C1 segment of cervical spinal cord (tissue), 14 donors: Measurements from ENCODE around the gene LIFR.
A peak's percentile ranks its signal among the peaks of the same experiment; 100 is the strongest.

Source experiments
- DNase-seq, 14 donors: peaks; one replicate each; lab custom pipeline; 2025; lab: John Stamatoyannopoulos, UW

Gene LIFR

DNA sequence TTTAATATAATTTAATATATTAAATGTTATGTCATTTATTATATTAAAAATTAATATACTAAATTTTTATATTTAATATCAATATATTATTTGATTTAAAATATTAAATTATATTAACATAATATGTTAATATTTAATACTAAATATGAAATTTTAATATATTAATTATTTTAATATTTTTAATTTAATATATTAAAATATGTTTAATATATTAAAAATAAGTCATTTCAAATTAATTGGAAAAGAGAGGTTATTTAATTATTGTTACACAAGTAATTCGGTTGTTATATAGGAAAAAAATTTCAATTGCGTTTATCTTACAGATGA lies 114.2 kb downstream of the LIFR start:
- DNase-seq, result no peak

- DNase-seq, result peak in 13 of 14 donors; percentile 4 to 82 (median 67)
These were observed 114.8 kb downstream of the LIFR start for GRCh38 chr5:38441453-38442246.

- DNase-seq, result no peak
These were observed 117.7 kb downstream of the LIFR start for GRCh38 chr5:38438757-38439156.

DNA sequence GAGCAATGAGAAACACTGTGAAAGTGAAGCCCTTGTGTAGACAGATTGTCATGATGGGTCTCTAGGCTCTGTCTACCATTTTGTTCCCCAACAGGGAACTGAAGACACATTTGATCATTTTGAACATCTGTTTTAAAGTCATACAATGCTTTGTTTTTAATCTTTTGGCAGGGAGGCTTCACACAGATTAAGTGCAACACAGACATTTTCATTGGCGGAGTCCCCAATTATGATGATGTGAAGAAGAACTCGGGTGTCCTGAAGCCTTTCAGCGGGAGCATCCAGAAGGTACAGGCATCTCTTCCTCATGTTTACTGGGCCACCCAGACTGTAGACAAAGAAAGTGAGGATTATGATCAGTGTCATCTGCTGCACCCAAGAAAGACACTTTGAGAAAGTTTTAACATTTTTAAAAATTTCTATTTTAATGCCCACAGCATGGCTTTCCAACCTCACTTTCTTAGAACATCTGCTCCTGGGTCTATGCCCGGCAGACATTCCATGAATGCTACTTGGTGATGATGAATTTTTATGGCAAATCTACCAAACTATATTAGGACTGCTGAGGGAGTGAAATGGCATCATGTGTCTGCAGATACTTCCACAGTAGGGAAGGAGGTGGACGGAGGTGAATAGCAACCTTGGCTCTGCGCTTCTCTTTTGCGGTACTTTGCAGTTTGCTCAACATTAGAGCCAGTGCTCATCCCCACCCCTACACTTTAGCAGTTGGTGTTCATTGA lies 121.3 kb downstream of the LIFR start:
- DNase-seq, result no peak

DNA sequence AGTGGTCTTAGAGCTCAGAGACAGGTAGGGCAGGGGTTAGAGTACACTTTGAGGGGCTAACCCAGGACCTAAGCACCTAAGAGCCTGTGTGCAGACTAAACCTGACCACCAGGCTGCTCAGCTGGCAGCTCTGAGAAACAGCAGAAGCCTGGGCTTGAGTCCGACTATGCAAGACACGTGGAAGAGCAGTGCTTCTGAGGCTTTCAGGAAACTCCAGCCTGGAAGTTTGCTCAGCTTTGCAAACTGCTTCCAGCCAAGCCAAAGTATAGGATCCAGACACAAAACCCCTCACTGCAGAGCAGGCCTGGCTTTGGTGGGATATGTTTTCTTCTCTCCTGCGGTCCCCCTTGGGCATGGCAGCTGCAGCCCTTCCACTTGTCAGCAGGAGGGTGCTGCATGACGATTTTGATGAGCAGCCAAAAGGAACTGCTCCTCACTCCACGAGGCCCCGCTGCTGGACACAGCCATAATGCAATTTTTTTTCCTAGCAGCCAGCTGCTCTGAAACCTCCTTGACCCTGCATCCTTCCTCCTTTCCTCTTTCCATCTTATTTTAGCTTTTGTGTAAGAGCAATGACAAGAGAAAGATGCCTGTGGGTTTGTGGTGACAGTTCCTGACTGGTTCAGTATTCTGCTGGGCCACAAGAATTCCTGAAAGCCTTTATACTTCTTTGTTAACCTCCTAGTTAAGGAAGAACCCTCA lies 123.1 kb downstream of the LIFR start:
- DNase-seq, result no peak

DNA sequence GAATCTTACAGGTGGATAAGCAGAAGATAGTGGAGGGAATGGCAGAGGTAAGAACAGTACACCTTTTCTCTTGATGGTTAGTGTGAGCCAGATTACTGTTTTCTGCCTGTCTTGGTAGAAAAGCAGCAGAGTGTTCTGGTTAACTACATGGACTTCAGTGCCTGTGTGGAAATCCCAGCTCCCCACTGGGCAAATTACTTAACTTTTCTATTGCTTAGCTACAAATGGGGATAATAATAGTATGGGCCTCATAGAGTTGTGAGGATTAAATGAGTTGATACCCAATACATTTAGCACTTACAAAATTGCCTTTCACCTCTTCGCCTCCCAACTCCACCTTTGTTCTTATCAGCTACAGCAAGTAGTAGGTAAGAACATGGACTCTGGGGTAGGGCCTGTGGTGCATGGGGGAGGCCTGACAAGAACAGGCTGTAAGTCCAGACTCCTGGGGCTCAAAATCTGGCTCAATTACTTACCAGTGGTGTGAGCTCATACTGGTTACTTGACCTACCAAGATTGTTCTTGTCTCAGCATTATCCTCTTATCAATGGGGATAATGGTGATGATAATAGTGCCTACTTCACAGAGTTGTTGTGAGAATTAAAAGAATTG lies 125.1 kb downstream of the LIFR start:
- no peak for DNase-seq

DNA sequence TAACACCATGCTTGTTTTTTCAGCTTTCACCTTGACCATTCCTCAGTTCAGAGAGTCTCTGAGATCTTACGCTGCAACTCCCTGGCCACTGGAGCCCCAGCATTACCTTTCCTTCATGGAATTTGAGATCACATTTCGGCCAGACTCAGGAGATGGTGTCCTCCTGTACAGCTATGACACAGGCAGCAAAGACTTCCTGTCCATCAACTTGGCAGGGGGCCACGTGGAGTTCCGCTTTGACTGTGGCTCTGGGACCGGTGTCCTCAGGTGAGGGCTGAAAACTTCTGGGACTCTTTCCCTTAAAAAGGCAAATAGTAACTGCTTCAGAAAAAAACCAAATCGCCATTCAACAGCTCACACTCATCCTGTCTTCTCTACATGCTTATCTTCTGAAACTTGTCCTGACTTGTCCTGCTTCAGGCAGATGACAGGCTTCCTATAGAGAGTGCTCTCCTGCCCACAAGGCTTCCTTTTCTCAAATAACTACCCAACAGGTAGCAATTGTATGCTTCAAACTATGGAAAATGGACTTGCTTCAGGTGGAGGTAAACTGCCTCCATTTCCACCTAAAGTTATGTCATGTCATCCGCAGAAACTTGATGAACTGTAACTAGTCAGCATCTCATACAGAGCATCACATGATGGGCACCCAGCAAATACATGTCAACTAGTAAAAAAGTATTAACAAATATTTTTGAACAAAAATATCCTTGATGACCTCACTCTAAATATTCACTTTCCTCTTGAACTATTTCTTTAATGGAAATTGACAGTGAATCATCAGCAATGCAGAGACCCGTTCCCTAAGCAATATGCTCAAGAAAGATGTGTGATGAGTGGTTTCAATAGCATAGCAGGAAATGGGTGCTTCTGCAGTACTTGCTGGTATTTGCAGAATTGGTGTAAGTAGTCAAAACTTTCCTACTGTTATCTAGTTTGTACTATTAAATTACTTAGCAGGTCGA lies 129.2 kb downstream of the LIFR start:
- no peak for DNase-seq

- no peak for DNase-seq
These were observed 130.0 kb downstream of the LIFR start for GRCh38 chr5:38426490-38426889.
